Left lung (tissue), 10 donors: Measurements from ENCODE around the gene RIMS4. TPM values are rescaled to one million over a fixed set of nuclear protein-coding genes. Genes with fewer than 3 reads are reported as not detected.

Source experiments
- ATAC-seq: fragments of 200-7000 bp; cut with Tn5 transposase; one replicate; pipeline ENCODE4 v1.9.1; 2020; ENCODE audit warnings: moderate library complexity
- DNase-seq, 4 donors: peaks; one replicate each; pipeline ENCODE4 v3.0.0-alpha.2; 2013 to 2020
- H3K27ac ChIP-seq, 2 donors: fragments of 200-600 bp; sonication (generic) in 1 of 2; one replicate each; pipeline versions ENCODE4 v1.5.0 to v1.8.0; 2020 to 2021
- H3K27me3 ChIP-seq, 2 donors: fragments of 200-600 bp; sonication (generic) in 1 of 2; one replicate each; pipeline versions ENCODE4 v1.5.0 to v1.8.0; 2020 to 2021
- H3K36me3 ChIP-seq, 2 donors: fragments of 200-600 bp; sonication (generic) in 1 of 2; one replicate each; pipeline versions ENCODE4 v1.5.0 to v1.8.0; 2020 to 2021
- H3K4me1 ChIP-seq, 2 donors: fragments of 200-600 bp; one replicate each; pipeline ENCODE4 v1.8.0; 2021
- H3K4me3 ChIP-seq, 2 donors: fragments of 200-600 bp; sonication (generic) in 1 of 2; one replicate each; pipeline versions ENCODE4 v1.5.0 to v1.8.0; 2020 to 2021; ENCODE audit warnings: mild to moderate bottlenecking in 1 of 2
- H3K9me3 ChIP-seq, 2 donors: fragments of 200-600 bp; sonication (generic) in 1 of 2; one replicate each; pipeline versions ENCODE4 v1.5.0 to v1.8.0; 2020 to 2021
- CTCF ChIP-seq, 2 donors: fragments of 200-600 bp; sonication (generic) in 1 of 2; IDR thresholded peaks; one replicate each; pipeline versions ENCODE4 v1.5.0 to v1.8.0; 2021; ENCODE audit warnings: antibody characterized with exemption in 2 of 2
- intact Hi-C, 2 donors: fragments of 100-400 bp; cut with DNase I; formaldehyde crosslinking; loops; one replicate each; pipeline versions ENCODE4 v1.11.2 to v1.14.2; 2022
- polyA plus RNA-seq, 6 donors: library from polyadenylated mRNA; unstranded; fragments of 120-200 nt; gene quantifications; one replicate each; pipeline ENCODE4 v1.2.1, GENCODE V29; 2013; ENCODE audit not compliant: insufficient read length in 6 of 6
- total RNA-seq, 2 donors: library from RNA; stranded (reverse); fragmentation: NEBNext Ultra II Directional; extraction: Animal tissue kit (Norgen Biotek cat#: 25700); gene quantifications; one replicate each; pipeline ENCODE4 v1.2.1, GENCODE V29; 2021
- donor health status: DM: no; HTN: yes; CAD: no.
- donor health status: DM: no; HTN: no; CAD: no.

RIMS4 gene
- total and polyA plus RNA-seq, 8 donors, result 0.47 to 6.3 (median 4.1) TPM

GRCh38 chr20:44761423-44761822 lies 48.9 kb downstream of the RIMS4 start:
- DNase-seq (peak in 1 of 4 donors; percentile 59), ATAC-seq (peak; percentile 41)
- H3K27ac ChIP-seq, result no peak overlapping the region
- H3K4me3 ChIP-seq, result no peak overlapping the region
- H3K27me3 ChIP-seq, result peaks cover 0 to 4% of the 10 kb centered on the region in 2 donors
- no peaks in the 10 kb centered on the region for H3K9me3 ChIP-seq
- H3K36me3 ChIP-seq, result no peaks in the 10 kb centered on the region
- intact Hi-C loops, result no loop called here
- H3K4me1 ChIP-seq, result peaks cover 0 to 6% of the 10 kb centered on the region in 2 donors
- TF ChIP-seq CTCF (IDR thresholded peaks at IDR 0.05), result no peak

- H3K27ac ChIP-seq, result no peak overlapping the region
Measured at GRCh38 chr20:44759595-44759994, 50.8 kb downstream of the RIMS4 start.

GRCh38 chr20:44758247-44759101 lies 51.9 kb downstream of the RIMS4 start:
- peaks cover 0 to 6% of the 10 kb centered on the region in 2 donors for H3K4me1 ChIP-seq
- intact Hi-C loops, result no loop called here
- TF ChIP-seq CTCF (IDR thresholded peaks at IDR 0.05), result no peak
- no peaks in the 10 kb centered on the region for H3K36me3 ChIP-seq
- H3K4me3 ChIP-seq, result no peak overlapping the region
- no peaks in the 10 kb centered on the region for H3K27me3 ChIP-seq
- H3K27ac ChIP-seq, result no peak overlapping the region
- no peaks in the 10 kb centered on the region for H3K9me3 ChIP-seq
- ATAC-seq (no peak), DNase-seq (no peak)

More at GRCh38 chr20:44759595-44759994, 50.8 kb downstream of the RIMS4 start:
- no peak for ATAC-seq
- no peak for TF ChIP-seq CTCF (IDR thresholded peaks at IDR 0.05)
- no peaks in the 10 kb centered on the region for H3K27me3 ChIP-seq
- intact Hi-C loops, result no loop called here
- H3K36me3 ChIP-seq, result no peaks in the 10 kb centered on the region
- no peak for DNase-seq
- no peak overlapping the region for H3K4me3 ChIP-seq
- H3K4me1 ChIP-seq, result peaks cover 0 to 6% of the 10 kb centered on the region in 2 donors
- no peaks in the 10 kb centered on the region for H3K9me3 ChIP-seq

GRCh38 chr20:44756956-44757355 lies 53.4 kb downstream of the RIMS4 start:
- Histone ChIP-seq H3K4me3 (no peak overlapping the region), H3K27me3 (peaks cover 0 to 3% of the 10 kb centered on the region in 2 donors), H3K9me3 (no peaks in the 10 kb centered on the region), H3K27ac (no peak overlapping the region), H3K36me3 (no peaks in the 10 kb centered on the region), H3K4me1 (peaks cover 0 to 3% of the 10 kb centered on the region in 2 donors)
- intact Hi-C loops, result no loop called here
- no peak for TF ChIP-seq CTCF (IDR thresholded peaks at IDR 0.05)
- ATAC-seq (no peak), DNase-seq (no peak)

- no peaks in the 10 kb centered on the region for H3K4me1 ChIP-seq
- H3K4me3 ChIP-seq, result no peak overlapping the region
- DNase-seq (no peak), ATAC-seq (no peak)
- no peaks in the 10 kb centered on the region for H3K9me3 ChIP-seq
- H3K27ac ChIP-seq, result no peak overlapping the region
- intact Hi-C loops, result no loop called here
- peaks cover 0 to 11% of the 10 kb centered on the region in 2 donors for H3K27me3 ChIP-seq
- H3K36me3 ChIP-seq, result no peaks in the 10 kb centered on the region
- TF ChIP-seq CTCF (IDR thresholded peaks at IDR 0.05), result no peak
Measured at GRCh38 chr20:44756011-44756688, 54.2 kb downstream of the RIMS4 start.
